ENCODE measurements around the gene MS4A1.

- TF ChIP-seq GATA2 (IDR thresholded peaks at IDR 0.05; ENCODE audit: low read depth, low read length) (no peak), GATA3 (IDR thresholded peaks at IDR 0.05; ENCODE audit: low read depth, low read length) (no peak)
Measured at GRCh38 chr11:60515144-60515855, 59.7 kb downstream of the MS4A1 start, which contains the start of gene MS4A13.

All from SH-SY5Y (cell line).